Erythroblast (primary cell): Measurements from ENCODE around the gene RNF217.

Experiments used
- GATA1 ChIP-seq: IDR thresholded peaks from 2 replicates; pipeline ENCODE4 v1.6.1; 2011; ENCODE audit warnings: low read depth, mild to moderate bottlenecking, control low read depth, low read length, moderate library complexity
- POLR2A ChIP-seq: IDR thresholded peaks from 2 replicates; pipeline ENCODE4 v1.6.1; 2011; ENCODE audit warnings: mild to moderate bottlenecking, low read length

- TF ChIP-seq POLR2A (no peak), GATA1 (no peak)
Observed at GRCh38 chr6:124977067-124977908, 15.1 kb downstream of the RNF217 start.
